ENCODE results near the gene LRATD1.

LRATD1 gene

DNA sequence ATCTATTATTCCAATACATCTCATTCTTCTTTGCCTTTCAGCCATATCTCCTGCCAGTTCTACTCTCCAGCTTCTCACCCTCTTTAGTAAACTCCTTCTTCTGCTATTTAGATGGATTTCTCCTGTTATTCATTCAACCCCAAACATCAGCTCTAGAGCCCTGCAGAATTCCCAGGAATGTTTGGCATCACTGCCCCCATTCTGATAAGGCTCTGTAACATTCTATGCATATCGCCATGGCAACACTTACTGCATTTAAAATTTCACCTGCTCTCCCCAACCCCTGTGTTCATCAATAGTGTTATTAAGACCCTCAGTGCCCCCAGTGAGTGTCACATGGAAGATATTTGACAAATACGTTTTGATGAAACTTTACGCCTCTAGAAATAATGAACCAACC is 28.6 kb downstream of the LRATD1 start:
- no peak for DNase-seq (ENCODE audit: low read depth)
- TF ChIP-seq, protein P1, sequence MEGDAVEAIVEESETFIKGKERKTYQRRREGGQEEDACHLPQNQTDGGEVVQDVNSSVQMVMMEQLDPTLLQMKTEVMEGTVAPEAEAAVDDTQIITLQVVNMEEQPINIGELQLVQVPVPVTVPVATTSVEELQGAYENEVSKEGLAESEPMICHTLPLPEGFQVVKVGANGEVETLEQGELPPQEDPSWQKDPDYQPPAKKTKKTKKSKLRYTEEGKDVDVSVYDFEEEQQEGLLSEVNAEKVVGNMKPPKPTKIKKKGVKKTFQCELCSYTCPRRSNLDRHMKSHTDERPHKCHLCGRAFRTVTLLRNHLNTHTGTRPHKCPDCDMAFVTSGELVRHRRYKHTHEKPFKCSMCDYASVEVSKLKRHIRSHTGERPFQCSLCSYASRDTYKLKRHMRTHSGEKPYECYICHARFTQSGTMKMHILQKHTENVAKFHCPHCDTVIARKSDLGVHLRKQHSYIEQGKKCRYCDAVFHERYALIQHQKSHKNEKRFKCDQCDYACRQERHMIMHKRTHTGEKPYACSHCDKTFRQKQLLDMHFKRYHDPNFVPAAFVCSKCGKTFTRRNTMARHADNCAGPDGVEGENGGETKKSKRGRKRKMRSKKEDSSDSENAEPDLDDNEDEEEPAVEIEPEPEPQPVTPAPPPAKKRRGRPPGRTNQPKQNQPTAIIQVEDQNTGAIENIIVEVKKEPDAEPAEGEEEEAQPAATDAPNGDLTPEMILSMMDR (IDR thresholded peaks at IDR 0.05; ENCODE audit: low read length, missing control alignments): no peak
- no peak overlapping the region for H3K4me3 ChIP-seq (replicated peaks; ENCODE audit: low read depth, low read length)

- DNase-seq (ENCODE audit: low read depth): no peak
Measured at GRCh38 chr2:14673351-14673875, 40.9 kb downstream of the LRATD1 start.

DNA sequence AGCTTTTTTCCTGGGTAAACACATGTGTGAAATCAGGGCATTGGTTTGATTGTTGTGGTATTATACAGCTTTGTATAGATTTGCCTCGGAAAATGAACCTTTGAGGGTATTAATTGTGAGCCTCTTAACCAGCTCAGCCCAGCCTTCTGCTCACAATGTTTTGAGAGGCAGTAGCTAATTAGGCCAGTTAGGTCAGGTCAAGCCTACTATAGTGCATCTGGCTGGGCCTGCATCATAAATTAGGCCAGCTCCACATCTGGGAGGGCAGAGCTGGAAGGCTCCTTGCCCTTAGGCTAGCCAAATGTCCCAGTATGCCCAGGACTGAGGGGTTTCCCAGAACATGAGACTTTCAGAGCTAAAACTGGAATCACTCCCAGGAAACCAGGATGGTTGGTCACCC is 43.0 kb downstream of the LRATD1 start:
- TF ChIP-seq, protein P1 (IDR thresholded peaks at IDR 0.05; ENCODE audit: low read length, missing control alignments): no peak
- no peak overlapping the region for H3K4me3 ChIP-seq (replicated peaks; ENCODE audit: low read depth, low read length)
- DNase-seq (ENCODE audit: low read depth): no peak

More at GRCh38 chr2:14673351-14673875, 40.9 kb downstream of the LRATD1 start:
- no peak overlapping the region for H3K4me3 ChIP-seq (replicated peaks; ENCODE audit: low read depth, low read length)
- TF ChIP-seq, protein P1 (IDR thresholded peaks at IDR 0.05; ENCODE audit: low read length, missing control alignments): no peak

DNA sequence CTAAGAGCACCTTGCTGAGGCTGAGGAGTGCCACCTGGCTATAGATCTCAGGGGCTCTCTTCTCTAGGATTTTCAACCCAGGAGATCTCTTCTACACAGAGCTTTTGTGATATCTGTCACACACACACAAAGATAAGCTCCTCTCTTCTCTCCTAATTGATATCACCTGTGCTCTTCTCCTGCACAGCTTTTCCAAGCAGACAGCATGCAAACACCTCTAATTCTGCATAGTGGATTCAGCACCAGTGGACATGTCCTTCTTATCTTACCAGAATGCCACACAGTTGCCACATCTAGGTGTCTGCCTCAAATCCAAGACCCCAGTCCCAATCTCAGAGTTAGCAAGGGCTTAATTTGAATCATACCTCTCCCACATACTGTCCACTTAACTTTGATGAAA is 43.9 kb downstream of the LRATD1 start:
- no peak for DNase-seq (ENCODE audit: low read depth)
- TF ChIP-seq, protein P1 (IDR thresholded peaks at IDR 0.05; ENCODE audit: low read length, missing control alignments): no peak

DNA sequence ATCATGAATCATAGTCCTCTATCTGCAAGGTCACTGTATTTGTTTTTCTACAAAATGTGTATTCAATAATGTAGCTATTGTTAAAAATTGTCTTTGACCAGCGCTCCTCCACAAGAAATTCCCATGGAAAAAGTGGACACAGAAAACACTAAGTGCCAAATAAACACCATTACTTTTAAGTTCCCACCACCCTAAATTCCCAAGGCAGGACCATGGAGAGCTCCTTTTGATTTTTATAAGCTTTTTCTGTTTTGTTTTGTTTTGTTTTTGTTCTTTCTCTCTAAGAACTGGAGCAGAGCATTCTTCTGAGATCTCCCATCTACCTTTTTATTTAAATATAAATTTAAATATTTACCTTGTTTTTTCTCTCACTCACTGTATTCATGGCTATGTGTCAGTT is 44.5 kb downstream of the LRATD1 start:
- TF ChIP-seq, protein P1 (IDR thresholded peaks at IDR 0.05; ENCODE audit: low read length, missing control alignments): no peak
- DNase-seq (ENCODE audit: low read depth): no peak
- no peak overlapping the region for H3K4me3 ChIP-seq (replicated peaks; ENCODE audit: low read depth, low read length)

More for the DNA sequence above, 43.9 kb downstream of the LRATD1 start:
- no peak overlapping the region for H3K4me3 ChIP-seq (replicated peaks; ENCODE audit: low read depth, low read length)

DNA sequence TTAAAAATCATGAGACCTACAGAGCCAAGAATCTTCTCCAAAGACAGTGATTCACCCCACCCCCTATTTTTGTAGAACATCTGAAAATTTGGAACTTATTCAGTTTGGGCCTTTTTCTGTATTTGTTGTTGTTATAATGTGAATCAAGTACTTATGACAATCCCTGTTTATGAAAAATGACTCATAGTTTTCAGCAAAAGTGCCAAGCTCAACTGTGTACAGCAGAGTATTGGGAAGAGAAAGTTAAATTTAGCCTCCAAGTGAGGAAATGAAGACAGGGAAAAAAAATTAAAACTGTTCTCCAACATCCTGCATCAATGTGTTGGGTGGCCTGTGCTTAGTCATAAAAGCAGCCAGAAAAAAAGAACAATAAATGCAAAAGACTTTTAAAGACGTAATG is 46.2 kb downstream of the LRATD1 start:
- H3K4me3 ChIP-seq (replicated peaks; ENCODE audit: low read depth, low read length): no peak overlapping the region
- TF ChIP-seq, protein P1 (IDR thresholded peaks at IDR 0.05; ENCODE audit: low read length, missing control alignments): no peak
- DNase-seq (ENCODE audit: low read depth): no peak

DNA sequence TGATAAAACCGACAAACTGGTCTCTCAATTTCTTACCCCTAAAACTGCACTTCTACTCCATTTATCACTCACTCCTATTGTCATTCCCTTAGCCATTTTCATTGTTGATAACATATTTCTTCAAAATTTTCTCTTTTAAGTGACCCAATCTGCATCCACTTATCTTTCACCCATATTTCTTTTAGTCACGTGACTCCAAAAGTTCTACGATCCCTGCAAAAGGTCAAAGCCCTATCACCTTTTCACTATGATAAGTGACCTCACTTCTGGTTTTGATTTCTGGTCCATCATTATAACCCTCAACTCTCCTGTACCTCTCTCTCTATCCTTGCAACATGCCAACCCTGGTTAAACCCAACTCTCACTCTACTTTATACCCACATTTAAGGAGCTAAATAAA is 49.1 kb downstream of the LRATD1 start:
- H3K4me3 ChIP-seq (replicated peaks; ENCODE audit: low read depth, low read length): no peak overlapping the region
- no peak for DNase-seq (ENCODE audit: low read depth)
- TF ChIP-seq, protein P1 (IDR thresholded peaks at IDR 0.05; ENCODE audit: low read length, missing control alignments): no peak

All from fibroblast of pulmonary artery (primary cell).